Keratinocyte (primary cell): ENCODE measurements around the gene CDK17.

Experiments
- CTCF ChIP-seq, 3 experiments: IDR thresholded peaks in 1 of 3; conservative IDR thresholded peaks in 1 of 3; optimal IDR thresholded peaks in 1 of 3; 2 replicates in 2 of 3; 3 replicates in 1 of 3; pipeline versions ENCODE3 to v1.5.1; 2011; ENCODE audit warnings: low read length in 3 of 3, mild to moderate bottlenecking in 3 of 3, moderate library complexity in 2 of 3, control low read depth in 1 of 3, inconsistent platforms in 1 of 3; ENCODE audit not compliant: insufficient read depth in 2 of 3; ENCODE audit errors: extremely low read depth in 1 of 3
- EZH2 ChIP-seq: IDR thresholded peaks from one replicate; pipeline ENCODE4 v1.6.1; 2012; ENCODE audit warnings: inconsistent platforms, mild to moderate bottlenecking, low read length, moderate library complexity

- TF ChIP-seq EZH2 (no peak), CTCF (optimal IDR thresholded peaks at IDR 0.05 in 1 of 3, IDR thresholded peaks at IDR 0.05 in 1 of 3, conservative IDR thresholded peaks at IDR 0.05 in 1 of 3; ENCODE audit: extremely low read depth in 1 of 3, insufficient read depth in 2 of 3, low read length in 3 of 3) (no peak)
Observed at GRCh38 chr12:96313606-96314005, 86.6 kb downstream of the CDK17 start.
